ENCODE results near the gene ATP6V1F. TPM values are rescaled to one million over a fixed set of nuclear protein-coding genes. Genes with fewer than 3 reads are reported as not detected.

Gene ATP6V1F
- total RNA-seq, 1 donor from 2014 or later, result 180 TPM

- Histone ChIP-seq H3K9me3 (no peaks in the 10 kb centered on the region), H3K4me1 (peaks cover 4% of the 10 kb centered on the region), H3K4me3 (no peak overlapping the region), H3K27me3 (peaks cover 8% of the 10 kb centered on the region), H3K27ac (no peak overlapping the region), H3K36me3 (no peaks in the 10 kb centered on the region)
- intact Hi-C loops (cut with DNase I), result no loop called here
- no peak for ATAC-seq
- no peak for TF ChIP-seq CTCF (IDR thresholded peaks at IDR 0.05)
- DNase-seq, result no peak
These were observed 25.1 kb upstream of the ATP6V1F start for GRCh38 chr7:128837521-128837921.

- peaks cover 2% of the 10 kb centered on the region for H3K4me1 ChIP-seq
- no peak for ATAC-seq
- H3K27ac ChIP-seq, result no peak overlapping the region
- H3K9me3 ChIP-seq, result no peaks in the 10 kb centered on the region
- H3K36me3 ChIP-seq, result no peaks in the 10 kb centered on the region
- intact Hi-C loops (cut with DNase I), result no loop called here
- H3K4me3 ChIP-seq, result no peak overlapping the region
- TF ChIP-seq CTCF (IDR thresholded peaks at IDR 0.05), result no peak
- peaks cover 2% of the 10 kb centered on the region for H3K27me3 ChIP-seq
- DNase-seq, result peak; percentile 58
These were observed 24.4 kb upstream of the ATP6V1F start for GRCh38 chr7:128838109-128838779.

- Histone ChIP-seq H3K36me3 (no peaks in the 10 kb centered on the region), H3K27me3 (no peaks in the 10 kb centered on the region), H3K27ac (no peak overlapping the region), H3K9me3 (no peaks in the 10 kb centered on the region), H3K4me1 (no peaks in the 10 kb centered on the region), H3K4me3 (no peak overlapping the region)
- no peak for ATAC-seq
- no peak for DNase-seq
- TF ChIP-seq CTCF (IDR thresholded peaks at IDR 0.05), result no peak
- intact Hi-C loops (cut with DNase I), result no loop called here
These were observed 23.5 kb upstream of the ATP6V1F start for GRCh38 chr7:128838981-128839731.

GRCh38 chr7:128839751-128840177 lies 22.9 kb upstream of the ATP6V1F start:
- no peak overlapping the region for H3K27ac ChIP-seq
- H3K27me3 ChIP-seq, result no peaks in the 10 kb centered on the region
- TF ChIP-seq CTCF (IDR thresholded peaks at IDR 0.05), result no peak
- H3K4me3 ChIP-seq, result no peak overlapping the region
- H3K9me3 ChIP-seq, result no peaks in the 10 kb centered on the region
- H3K4me1 ChIP-seq, result no peaks in the 10 kb centered on the region
- no peak for ATAC-seq
- no peaks in the 10 kb centered on the region for H3K36me3 ChIP-seq
- peak; percentile 61 for DNase-seq
- intact Hi-C loops (cut with DNase I), result no loop called here

GRCh38 chr7:128840326-128841170 lies 22.1 kb upstream of the ATP6V1F start:
- Histone ChIP-seq H3K4me1 (no peaks in the 10 kb centered on the region), H3K36me3 (no peaks in the 10 kb centered on the region), H3K27ac (no peak overlapping the region), H3K4me3 (no peak overlapping the region), H3K27me3 (no peaks in the 10 kb centered on the region), H3K9me3 (no peaks in the 10 kb centered on the region)
- ATAC-seq, result no peak
- peak; percentile 60 for DNase-seq
- TF ChIP-seq CTCF (IDR thresholded peaks at IDR 0.05), result no peak
- intact Hi-C loops (cut with DNase I), result no loop called here

All from upper lobe of right lung (tissue), 1 donor.